ENCODE results near the gene CDK18.

DNA sequence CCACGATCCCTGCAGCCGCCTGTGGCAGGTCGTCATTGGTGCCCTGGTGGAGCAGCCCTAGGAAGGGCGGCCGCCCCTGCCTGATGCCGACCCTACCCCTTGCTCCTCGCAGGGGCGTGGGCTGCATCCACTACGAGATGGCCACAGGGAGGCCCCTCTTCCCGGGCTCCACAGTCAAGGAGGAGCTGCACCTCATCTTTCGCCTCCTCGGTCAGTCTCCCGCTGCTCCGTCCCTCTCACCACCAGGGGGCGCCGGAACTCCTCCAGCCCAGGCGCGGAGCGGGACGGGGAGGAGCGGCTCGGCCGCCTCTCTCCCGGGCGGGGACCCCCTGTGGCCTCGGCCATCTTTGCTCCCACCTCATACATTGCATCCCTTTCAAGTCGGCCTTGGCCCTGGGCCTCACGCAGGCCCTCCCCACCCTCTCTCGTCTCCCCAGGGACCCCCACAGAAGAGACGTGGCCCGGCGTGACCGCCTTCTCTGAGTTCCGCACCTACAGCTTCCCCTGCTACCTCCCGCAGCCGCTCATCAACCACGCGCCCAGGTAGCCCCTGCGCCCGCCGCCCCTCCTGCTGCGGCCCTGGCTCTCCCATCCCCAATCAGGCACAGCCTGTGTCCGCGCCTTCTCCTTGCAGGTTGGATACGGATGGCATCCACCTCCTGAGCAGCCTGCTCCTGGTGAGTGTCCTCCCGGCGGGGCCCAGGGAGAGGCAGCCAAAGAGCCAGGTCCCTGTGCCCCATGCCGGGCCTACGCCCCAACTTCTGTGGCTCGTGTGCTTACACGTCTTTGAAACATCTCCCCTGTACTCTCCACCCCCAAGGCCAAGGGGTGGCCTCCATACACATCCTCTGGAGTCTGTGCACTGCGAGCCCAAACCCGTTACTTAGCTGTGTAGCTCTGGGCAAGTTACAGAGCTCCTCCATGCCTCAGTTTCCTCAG is 24.7 kb downstream of the CDK18 start:
- no peak for TF ChIP-seq EZH2 (IDR thresholded peaks at IDR 0.05; ENCODE audit: insufficient read depth, poor library complexity, severe bottlenecking)
- TF ChIP-seq EZH2phosphoT487 (IDR thresholded peaks at IDR 0.05; ENCODE audit: insufficient read depth, low read depth), result no peak

All from GM23248 (cell line).